Thyroid gland (tissue), 4 donors: ENCODE measurements around the gene ROBO2.

ENCODE experiments used
- POLR2A ChIP-seq, 2 donors: fragments of 450-650 bp; IDR thresholded peaks; one replicate each; pipeline ENCODE4 v1.6.1; 2017; ENCODE audit warnings: antibody characterized with exemption in 2 of 2, mild to moderate bottlenecking in 2 of 2, moderate library complexity in 1 of 2
- TF ChIP-seq, protein P1 (sequence below), 6 experiments: fragments of 200-600 bp in 3 of 6; fragments of 450-650 bp in 3 of 6; sonication (generic) in 3 of 6; IDR thresholded peaks; one replicate each; pipeline ENCODE4 v1.5.1; 2016 to 2019; ENCODE audit warnings: antibody characterized with exemption in 6 of 6, mild to moderate bottlenecking in 2 of 6, inconsistent platforms in 1 of 6, moderate library complexity in 1 of 6

DNA sequence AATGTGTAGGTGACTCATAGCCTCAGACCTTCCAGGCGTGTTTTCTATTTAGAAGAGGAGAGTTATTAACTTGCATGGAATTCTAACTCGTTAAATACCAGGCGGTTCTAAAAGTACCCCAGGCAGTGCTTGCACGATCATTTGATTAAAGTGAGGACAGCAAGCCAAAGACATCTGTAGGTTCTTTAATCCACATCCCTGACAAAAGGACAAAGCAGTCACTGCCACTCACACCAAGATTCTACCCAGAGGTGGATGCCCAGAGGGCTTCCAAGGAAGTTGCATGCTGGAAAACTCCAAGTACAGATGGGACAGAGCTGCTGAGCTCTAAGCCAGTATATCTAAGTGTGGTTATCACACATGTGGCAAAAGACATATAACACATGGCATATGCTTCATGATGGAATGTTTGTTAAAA is 372.1 kb downstream of the ROBO2 start:
- TF ChIP-seq POLR2A (IDR thresholded peaks at IDR 0.05), result no peak
- TF ChIP-seq, protein P1, sequence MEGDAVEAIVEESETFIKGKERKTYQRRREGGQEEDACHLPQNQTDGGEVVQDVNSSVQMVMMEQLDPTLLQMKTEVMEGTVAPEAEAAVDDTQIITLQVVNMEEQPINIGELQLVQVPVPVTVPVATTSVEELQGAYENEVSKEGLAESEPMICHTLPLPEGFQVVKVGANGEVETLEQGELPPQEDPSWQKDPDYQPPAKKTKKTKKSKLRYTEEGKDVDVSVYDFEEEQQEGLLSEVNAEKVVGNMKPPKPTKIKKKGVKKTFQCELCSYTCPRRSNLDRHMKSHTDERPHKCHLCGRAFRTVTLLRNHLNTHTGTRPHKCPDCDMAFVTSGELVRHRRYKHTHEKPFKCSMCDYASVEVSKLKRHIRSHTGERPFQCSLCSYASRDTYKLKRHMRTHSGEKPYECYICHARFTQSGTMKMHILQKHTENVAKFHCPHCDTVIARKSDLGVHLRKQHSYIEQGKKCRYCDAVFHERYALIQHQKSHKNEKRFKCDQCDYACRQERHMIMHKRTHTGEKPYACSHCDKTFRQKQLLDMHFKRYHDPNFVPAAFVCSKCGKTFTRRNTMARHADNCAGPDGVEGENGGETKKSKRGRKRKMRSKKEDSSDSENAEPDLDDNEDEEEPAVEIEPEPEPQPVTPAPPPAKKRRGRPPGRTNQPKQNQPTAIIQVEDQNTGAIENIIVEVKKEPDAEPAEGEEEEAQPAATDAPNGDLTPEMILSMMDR (IDR thresholded peaks at IDR 0.05), result no peak
